K562 (cell line): ENCODE results near the gene PPP2R3C. TPM values are rescaled to one million over a fixed set of nuclear protein-coding genes. Genes with fewer than 3 reads are reported as not detected.

ENCODE experiments used
- COPS2 ChIP-seq: fragments of 450-650 bp; conservative IDR thresholded peaks from 2 replicates; pipeline ENCODE4 v1.6.1; 2016; ENCODE audit warnings: mild to moderate bottlenecking, moderate library complexity
- CREB1 ChIP-seq, 2 experiments: sonication (generic) in 1 of 2; formaldehyde crosslinking in 1 of 2; IDR thresholded peaks; 2 replicates each; pipeline versions ENCODE4 v1.6.1 to v1.8.0; 2012 to 2022; ENCODE audit warnings: inconsistent platforms in 1 of 2, mild to moderate bottlenecking in 1 of 2, missing genetic modification reagents in 1 of 2, moderate library complexity in 1 of 2
- EZH2 ChIP-seq: IDR thresholded peaks from 2 replicates; pipeline ENCODE4 v1.6.1; 2012; ENCODE audit warnings: low read depth, mild to moderate bottlenecking, inconsistent platforms, low read length, borderline replicate concordance
- MEF2D ChIP-seq: conservative IDR thresholded peaks from 2 replicates; pipeline ENCODE4 v1.6.1; 2016; ENCODE audit warnings: low read depth, missing genetic modification characterization, missing compliant biosample characterization
- NBN ChIP-seq: fragments of 450-650 bp; IDR thresholded peaks from 2 replicates; pipeline ENCODE4 v1.6.1; 2016; ENCODE audit warnings: low read depth, mild to moderate bottlenecking
- RBM15 ChIP-seq: fragments of 200-400 bp; formaldehyde crosslinking; IDR thresholded peaks from 2 replicates; pipeline ENCODE4 v1.6.1; 2018; ENCODE audit warnings: mild to moderate bottlenecking, low read length, moderate library complexity; ENCODE audit not compliant: insufficient read depth
- STAT5A ChIP-seq: IDR thresholded peaks from 2 replicates; pipeline ENCODE4 v1.6.1; 2012; ENCODE audit warnings: low read length, inconsistent platforms, borderline replicate concordance
- TAF15 ChIP-seq: fragments of 200-400 bp; formaldehyde crosslinking; IDR thresholded peaks from 2 replicates; pipeline ENCODE4 v1.6.1; 2017; ENCODE audit warnings: mild to moderate bottlenecking, low read depth, low read length, moderate library complexity
- ZFP36 ChIP-seq: fragments of 150-350 bp; IDR thresholded peaks from 2 replicates; pipeline ENCODE4 v1.6.1; 2018; ENCODE audit warnings: low read length, low read depth; ENCODE audit not compliant: partially characterized antibody
- ZFPM2 ChIP-seq: fragments of 250-450 bp; sonication (Bioruptor Pico); IDR thresholded peaks from 2 replicates; pipeline ENCODE4 v1.5.1; 2022; ENCODE audit warnings: mild to moderate bottlenecking
- ZNF586 ChIP-seq: fragments of 450-650 bp; formaldehyde crosslinking; conservative IDR thresholded peaks from 2 replicates; pipeline ENCODE4 v1.4.0; 2020; ENCODE audit warnings: mild to moderate bottlenecking, moderate library complexity
- polyA plus RNA-seq, 8 experiments: library from polyadenylated mRNA; depleted of rRNA in 4 of 8; stranded (reverse) in 5 of 8; unstranded in 3 of 8; fragments of >200 nt; fragmentation: Nextera tagmentation in 2 of 8; fragmentation: Illumina TruSeq in 1 of 8; extraction: Ambion mirVana in 2 of 8; extraction: Trizol in 1 of 8; gene quantifications; 2 replicates each; pipeline versions ENCODE4 v1.2.1 to v1.2.3, GENCODE V29; 2011 to 2014; ENCODE audit warnings: inconsistent platforms in 1 of 8, missing spikeins in 1 of 8
- total RNA-seq, 7 experiments: library from RNA; depleted of rRNA in 6 of 7; stranded (reverse); fragments of >200 nt in 6 of 7; fragmentation: Illumina TruSeq in 2 of 7; extraction: Trizol in 2 of 7; gene quantifications; 2 replicates each; pipeline versions ENCODE4 v1.2.1 to v1.2.3, GENCODE V29; 2011 to 2021; ENCODE audit warnings: low replicate concordance in 1 of 7
- TF ChIP-seq, protein P1 (sequence below): fragments of 200-600 bp; sonication (generic); IDR thresholded peaks from one replicate; pipeline ENCODE4 v1.6.1; 2012; ENCODE audit warnings: mild to moderate bottlenecking, low read depth, low read length, inconsistent platforms
- TF ChIP-seq, protein P2 (sequence below): sonication (generic); IDR thresholded peaks from 2 replicates; pipeline ENCODE4 v1.6.1; 2016
- TF ChIP-seq, protein P3 (sequence below): fragments of 250-450 bp; sonication (Bioruptor Pico); IDR thresholded peaks from 2 replicates; pipeline ENCODE4 v1.5.0; 2022; ENCODE audit warnings: mild to moderate bottlenecking

The PPP2R3C gene
- total and polyA plus RNA-seq, 9 of the 15 experiments (the other 6 are each of a cell fraction or from before 2014, with no cell fraction given) = 14.7 to 43.3 (median 22.7) TPM

DNA sequence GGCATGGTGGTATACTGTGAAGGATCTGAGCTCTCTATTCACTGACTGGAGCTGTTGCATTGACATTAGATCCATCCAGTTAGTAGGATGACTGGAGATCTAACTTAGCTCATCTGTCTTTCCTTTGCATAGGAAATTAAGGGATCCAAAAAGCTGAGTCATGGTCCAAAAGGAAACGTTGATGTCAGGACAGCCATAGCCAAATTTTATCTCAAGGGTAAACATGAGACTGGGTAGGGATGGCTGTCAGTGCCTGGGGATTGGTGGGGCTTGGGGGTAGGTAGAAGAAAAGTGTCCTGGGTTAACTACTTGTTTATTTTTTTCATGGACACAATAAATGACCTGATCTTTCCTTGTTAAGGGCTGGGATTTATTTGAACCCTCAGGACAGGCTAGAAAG, 71.1 kb downstream of the PPP2R3C start (continued):
- TF ChIP-seq, protein P1, sequence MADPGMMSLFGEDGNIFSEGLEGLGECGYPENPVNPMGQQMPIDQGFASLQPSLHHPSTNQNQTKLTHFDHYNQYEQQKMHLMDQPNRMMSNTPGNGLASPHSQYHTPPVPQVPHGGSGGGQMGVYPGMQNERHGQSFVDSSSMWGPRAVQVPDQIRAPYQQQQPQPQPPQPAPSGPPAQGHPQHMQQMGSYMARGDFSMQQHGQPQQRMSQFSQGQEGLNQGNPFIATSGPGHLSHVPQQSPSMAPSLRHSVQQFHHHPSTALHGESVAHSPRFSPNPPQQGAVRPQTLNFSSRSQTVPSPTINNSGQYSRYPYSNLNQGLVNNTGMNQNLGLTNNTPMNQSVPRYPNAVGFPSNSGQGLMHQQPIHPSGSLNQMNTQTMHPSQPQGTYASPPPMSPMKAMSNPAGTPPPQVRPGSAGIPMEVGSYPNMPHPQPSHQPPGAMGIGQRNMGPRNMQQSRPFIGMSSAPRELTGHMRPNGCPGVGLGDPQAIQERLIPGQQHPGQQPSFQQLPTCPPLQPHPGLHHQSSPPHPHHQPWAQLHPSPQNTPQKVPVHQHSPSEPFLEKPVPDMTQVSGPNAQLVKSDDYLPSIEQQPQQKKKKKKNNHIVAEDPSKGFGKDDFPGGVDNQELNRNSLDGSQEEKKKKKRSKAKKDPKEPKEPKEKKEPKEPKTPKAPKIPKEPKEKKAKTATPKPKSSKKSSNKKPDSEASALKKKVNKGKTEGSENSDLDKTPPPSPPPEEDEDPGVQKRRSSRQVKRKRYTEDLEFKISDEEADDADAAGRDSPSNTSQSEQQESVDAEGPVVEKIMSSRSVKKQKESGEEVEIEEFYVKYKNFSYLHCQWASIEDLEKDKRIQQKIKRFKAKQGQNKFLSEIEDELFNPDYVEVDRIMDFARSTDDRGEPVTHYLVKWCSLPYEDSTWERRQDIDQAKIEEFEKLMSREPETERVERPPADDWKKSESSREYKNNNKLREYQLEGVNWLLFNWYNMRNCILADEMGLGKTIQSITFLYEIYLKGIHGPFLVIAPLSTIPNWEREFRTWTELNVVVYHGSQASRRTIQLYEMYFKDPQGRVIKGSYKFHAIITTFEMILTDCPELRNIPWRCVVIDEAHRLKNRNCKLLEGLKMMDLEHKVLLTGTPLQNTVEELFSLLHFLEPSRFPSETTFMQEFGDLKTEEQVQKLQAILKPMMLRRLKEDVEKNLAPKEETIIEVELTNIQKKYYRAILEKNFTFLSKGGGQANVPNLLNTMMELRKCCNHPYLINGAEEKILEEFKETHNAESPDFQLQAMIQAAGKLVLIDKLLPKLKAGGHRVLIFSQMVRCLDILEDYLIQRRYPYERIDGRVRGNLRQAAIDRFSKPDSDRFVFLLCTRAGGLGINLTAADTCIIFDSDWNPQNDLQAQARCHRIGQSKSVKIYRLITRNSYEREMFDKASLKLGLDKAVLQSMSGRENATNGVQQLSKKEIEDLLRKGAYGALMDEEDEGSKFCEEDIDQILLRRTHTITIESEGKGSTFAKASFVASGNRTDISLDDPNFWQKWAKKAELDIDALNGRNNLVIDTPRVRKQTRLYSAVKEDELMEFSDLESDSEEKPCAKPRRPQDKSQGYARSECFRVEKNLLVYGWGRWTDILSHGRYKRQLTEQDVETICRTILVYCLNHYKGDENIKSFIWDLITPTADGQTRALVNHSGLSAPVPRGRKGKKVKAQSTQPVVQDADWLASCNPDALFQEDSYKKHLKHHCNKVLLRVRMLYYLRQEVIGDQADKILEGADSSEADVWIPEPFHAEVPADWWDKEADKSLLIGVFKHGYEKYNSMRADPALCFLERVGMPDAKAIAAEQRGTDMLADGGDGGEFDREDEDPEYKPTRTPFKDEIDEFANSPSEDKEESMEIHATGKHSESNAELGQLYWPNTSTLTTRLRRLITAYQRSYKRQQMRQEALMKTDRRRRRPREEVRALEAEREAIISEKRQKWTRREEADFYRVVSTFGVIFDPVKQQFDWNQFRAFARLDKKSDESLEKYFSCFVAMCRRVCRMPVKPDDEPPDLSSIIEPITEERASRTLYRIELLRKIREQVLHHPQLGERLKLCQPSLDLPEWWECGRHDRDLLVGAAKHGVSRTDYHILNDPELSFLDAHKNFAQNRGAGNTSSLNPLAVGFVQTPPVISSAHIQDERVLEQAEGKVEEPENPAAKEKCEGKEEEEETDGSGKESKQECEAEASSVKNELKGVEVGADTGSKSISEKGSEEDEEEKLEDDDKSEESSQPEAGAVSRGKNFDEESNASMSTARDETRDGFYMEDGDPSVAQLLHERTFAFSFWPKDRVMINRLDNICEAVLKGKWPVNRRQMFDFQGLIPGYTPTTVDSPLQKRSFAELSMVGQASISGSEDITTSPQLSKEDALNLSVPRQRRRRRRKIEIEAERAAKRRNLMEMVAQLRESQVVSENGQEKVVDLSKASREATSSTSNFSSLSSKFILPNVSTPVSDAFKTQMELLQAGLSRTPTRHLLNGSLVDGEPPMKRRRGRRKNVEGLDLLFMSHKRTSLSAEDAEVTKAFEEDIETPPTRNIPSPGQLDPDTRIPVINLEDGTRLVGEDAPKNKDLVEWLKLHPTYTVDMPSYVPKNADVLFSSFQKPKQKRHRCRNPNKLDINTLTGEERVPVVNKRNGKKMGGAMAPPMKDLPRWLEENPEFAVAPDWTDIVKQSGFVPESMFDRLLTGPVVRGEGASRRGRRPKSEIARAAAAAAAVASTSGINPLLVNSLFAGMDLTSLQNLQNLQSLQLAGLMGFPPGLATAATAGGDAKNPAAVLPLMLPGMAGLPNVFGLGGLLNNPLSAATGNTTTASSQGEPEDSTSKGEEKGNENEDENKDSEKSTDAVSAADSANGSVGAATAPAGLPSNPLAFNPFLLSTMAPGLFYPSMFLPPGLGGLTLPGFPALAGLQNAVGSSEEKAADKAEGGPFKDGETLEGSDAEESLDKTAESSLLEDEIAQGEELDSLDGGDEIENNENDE = no peak
- TF ChIP-seq STAT5A (no peak), ZFPM2 (CRISPR knock-in tag) (no peak), ZFP36 (no peak), ZNF586 (CRISPR knock-in tag) (no peak), RBM15 (no peak), NBN (no peak), MEF2D (tag) (no peak), EZH2 (no peak), CREB1 (IDR thresholded peaks at IDR 0.05) (no peak), CREB1 (CRISPR knock-in tag; IDR thresholded peaks at IDR 0.05) (no peak), TAF15 (no peak), COPS2 (no peak)
- TF ChIP-seq, protein P2, sequence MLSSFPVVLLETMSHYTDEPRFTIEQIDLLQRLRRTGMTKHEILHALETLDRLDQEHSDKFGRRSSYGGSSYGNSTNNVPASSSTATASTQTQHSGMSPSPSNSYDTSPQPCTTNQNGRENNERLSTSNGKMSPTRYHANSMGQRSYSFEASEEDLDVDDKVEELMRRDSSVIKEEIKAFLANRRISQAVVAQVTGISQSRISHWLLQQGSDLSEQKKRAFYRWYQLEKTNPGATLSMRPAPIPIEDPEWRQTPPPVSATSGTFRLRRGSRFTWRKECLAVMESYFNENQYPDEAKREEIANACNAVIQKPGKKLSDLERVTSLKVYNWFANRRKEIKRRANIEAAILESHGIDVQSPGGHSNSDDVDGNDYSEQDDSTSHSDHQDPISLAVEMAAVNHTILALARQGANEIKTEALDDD = 0 out of 2 replicates have a peak, but pooled peaks have one; percentile 38
- TF ChIP-seq, protein P3, sequence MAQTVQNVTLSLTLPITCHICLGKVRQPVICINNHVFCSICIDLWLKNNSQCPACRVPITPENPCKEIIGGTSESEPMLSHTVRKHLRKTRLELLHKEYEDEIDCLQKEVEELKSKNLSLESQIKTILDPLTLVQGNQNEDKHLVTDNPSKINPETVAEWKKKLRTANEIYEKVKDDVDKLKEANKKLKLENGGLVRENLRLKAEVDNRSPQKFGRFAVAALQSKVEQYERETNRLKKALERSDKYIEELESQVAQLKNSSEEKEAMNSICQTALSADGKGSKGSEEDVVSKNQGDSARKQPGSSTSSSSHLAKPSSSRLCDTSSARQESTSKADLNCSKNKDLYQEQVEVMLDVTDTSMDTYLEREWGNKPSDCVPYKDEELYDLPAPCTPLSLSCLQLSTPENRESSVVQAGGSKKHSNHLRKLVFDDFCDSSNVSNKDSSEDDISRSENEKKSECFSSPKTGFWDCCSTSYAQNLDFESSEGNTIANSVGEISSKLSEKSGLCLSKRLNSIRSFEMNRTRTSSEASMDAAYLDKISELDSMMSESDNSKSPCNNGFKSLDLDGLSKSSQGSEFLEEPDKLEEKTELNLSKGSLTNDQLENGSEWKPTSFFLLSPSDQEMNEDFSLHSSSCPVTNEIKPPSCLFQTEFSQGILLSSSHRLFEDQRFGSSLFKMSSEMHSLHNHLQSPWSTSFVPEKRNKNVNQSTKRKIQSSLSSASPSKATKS = no peak
